SK-N-SH treated with all-trans-retinoic acid at 6 μM for 48 hours (cell line): ENCODE data around the gene MYD88.

Experiments used
- ATAC-seq: fragments of 200-7000 bp; cut with Tn5 transposase; 3 replicates; pipeline ENCODE4 v1.9.1; 2020; ENCODE audit warnings: mild to moderate bottlenecking, moderate library complexity
- BACH2 ChIP-seq: fragments of 250-450 bp; sonication (Bioruptor Pico); IDR thresholded peaks from 2 replicates; pipeline ENCODE4 v1.9.0; 2021; ENCODE audit warnings: mild to moderate bottlenecking, borderline replicate concordance
- CSDC2 ChIP-seq: fragments of 250-450 bp; sonication (Bioruptor Pico); IDR thresholded peaks from 2 replicates; pipeline ENCODE4 v1.5.0; 2020; ENCODE audit warnings: mild to moderate bottlenecking, moderate library complexity
- ESRRG ChIP-seq: fragments of 250-450 bp; sonication (Bioruptor Pico); IDR thresholded peaks from 2 replicates; pipeline ENCODE4 v1.6.1; 2021; ENCODE audit warnings: mild to moderate bottlenecking
- GLIS3 ChIP-seq: fragments of 250-450 bp; sonication (Bioruptor Pico); IDR thresholded peaks from 2 replicates; pipeline ENCODE4 v1.5.0; 2020; ENCODE audit warnings: mild to moderate bottlenecking, moderate library complexity
- ISL1 ChIP-seq: fragments of 250-450 bp; sonication (Bioruptor Pico); IDR thresholded peaks from 2 replicates; pipeline ENCODE4 v2.1.2; 2022; ENCODE audit warnings: mild to moderate bottlenecking, moderate library complexity
- PPARA ChIP-seq: fragments of 250-450 bp; sonication (Bioruptor Pico); IDR thresholded peaks from 2 replicates; pipeline ENCODE4 v1.5.0; 2020; ENCODE audit warnings: mild to moderate bottlenecking, borderline replicate concordance
- RARB ChIP-seq: fragments of 250-450 bp; sonication (Bioruptor Pico); IDR thresholded peaks from 2 replicates; pipeline ENCODE4 v1.8.0; 2021; ENCODE audit warnings: mild to moderate bottlenecking, moderate library complexity
- SNAI2 ChIP-seq: fragments of 250-450 bp; sonication (Bioruptor Pico); IDR thresholded peaks from 2 replicates; pipeline ENCODE4 v1.5.0; 2020; ENCODE audit warnings: mild to moderate bottlenecking, moderate library complexity
- TCF4 ChIP-seq: fragments of 250-450 bp; sonication (Bioruptor Pico); IDR thresholded peaks from 2 replicates; pipeline ENCODE4 v1.8.0; 2021; ENCODE audit warnings: mild to moderate bottlenecking, moderate library complexity, borderline replicate concordance
- TSHZ2 ChIP-seq: fragments of 250-450 bp; sonication (Bioruptor Pico); IDR thresholded peaks from 2 replicates; pipeline ENCODE4 v1.5.0; 2020; ENCODE audit warnings: mild to moderate bottlenecking, moderate library complexity
- ZC3H10 ChIP-seq: fragments of 250-450 bp; sonication (Bioruptor Pico); IDR thresholded peaks from 2 replicates; pipeline ENCODE4 v1.5.1; 2021; ENCODE audit warnings: mild to moderate bottlenecking, moderate library complexity
- ZFP3 ChIP-seq: fragments of 250-450 bp; sonication (Bioruptor Pico); IDR thresholded peaks from 2 replicates; pipeline ENCODE4 v1.5.0; 2020; ENCODE audit warnings: mild to moderate bottlenecking, moderate library complexity
- ZFP30 ChIP-seq: fragments of 450-650 bp; formaldehyde crosslinking; IDR thresholded peaks from 2 replicates; pipeline ENCODE4 v1.5.0; 2022; ENCODE audit warnings: mild to moderate bottlenecking, moderate library complexity
- ZNF565 ChIP-seq: fragments of 450-650 bp; formaldehyde crosslinking; conservative IDR thresholded peaks from 2 replicates; pipeline ENCODE4 v1.5.0; 2020; ENCODE audit warnings: low read depth, mild to moderate bottlenecking, moderate library complexity
- ZNF70 ChIP-seq: fragments of 450-650 bp; formaldehyde crosslinking; IDR thresholded peaks from 2 replicates; pipeline ENCODE4 v1.5.0; 2020; ENCODE audit warnings: mild to moderate bottlenecking, moderate library complexity
- ZNF8 ChIP-seq: fragments of 450-650 bp; formaldehyde crosslinking; IDR thresholded peaks from 2 replicates; pipeline ENCODE4 v1.5.0; 2020; ENCODE audit warnings: mild to moderate bottlenecking, moderate library complexity
- TF ChIP-seq, protein P1 (sequence below): fragments of 250-450 bp; sonication (Bioruptor Pico); IDR thresholded peaks from 2 replicates; pipeline ENCODE4 v1.5.1; 2020; ENCODE audit warnings: low read depth, mild to moderate bottlenecking, moderate library complexity
- TF ChIP-seq, protein P2 (sequence below): fragments of 250-450 bp; sonication (Bioruptor Pico); IDR thresholded peaks from 2 replicates; pipeline ENCODE4 v1.8.0; 2020; ENCODE audit warnings: mild to moderate bottlenecking, moderate library complexity, borderline replicate concordance
- TF ChIP-seq, protein P3 (sequence below): fragments of 250-450 bp; sonication (Bioruptor Pico); IDR thresholded peaks from 2 replicates; pipeline ENCODE4 v1.8.0; 2021; ENCODE audit warnings: low read depth, mild to moderate bottlenecking, moderate library complexity, borderline replicate concordance
- TF ChIP-seq, protein P4 (sequence below): fragments of 250-450 bp; sonication (Bioruptor Pico); IDR thresholded peaks from 2 replicates; pipeline ENCODE4 v1.5.1; 2021; ENCODE audit warnings: mild to moderate bottlenecking, moderate library complexity

Gene MYD88

DNA sequence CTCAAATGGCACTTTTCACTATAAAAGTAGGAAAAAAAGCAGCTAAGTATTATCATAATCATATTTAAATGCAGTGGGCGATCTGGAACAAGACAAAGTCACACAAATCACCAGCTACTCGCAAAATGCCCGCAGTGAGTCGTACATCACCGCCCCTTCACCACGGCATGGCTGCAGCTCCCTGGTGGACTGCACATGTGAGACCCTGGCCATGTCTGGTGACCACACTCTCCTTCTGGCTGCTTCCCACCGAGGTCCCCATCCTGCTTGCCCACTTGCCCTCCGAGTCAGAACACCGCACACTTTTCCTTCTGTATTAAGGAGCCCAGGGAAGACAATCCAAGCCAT, 40.1 kb upstream of the MYD88 start:
- TF ChIP-seq ZFP30 (CRISPR knock-in tag) (no peak), TCF4 (CRISPR knock-in tag) (no peak), PPARA (CRISPR knock-in tag) (no peak), SNAI2 (CRISPR knock-in tag) (no peak), ZFP3 (CRISPR knock-in tag) (no peak), ISL1 (CRISPR knock-in tag) (no peak), ZNF70 (no peak), TSHZ2 (CRISPR knock-in tag) (no peak)
- TF ChIP-seq, protein P1, sequence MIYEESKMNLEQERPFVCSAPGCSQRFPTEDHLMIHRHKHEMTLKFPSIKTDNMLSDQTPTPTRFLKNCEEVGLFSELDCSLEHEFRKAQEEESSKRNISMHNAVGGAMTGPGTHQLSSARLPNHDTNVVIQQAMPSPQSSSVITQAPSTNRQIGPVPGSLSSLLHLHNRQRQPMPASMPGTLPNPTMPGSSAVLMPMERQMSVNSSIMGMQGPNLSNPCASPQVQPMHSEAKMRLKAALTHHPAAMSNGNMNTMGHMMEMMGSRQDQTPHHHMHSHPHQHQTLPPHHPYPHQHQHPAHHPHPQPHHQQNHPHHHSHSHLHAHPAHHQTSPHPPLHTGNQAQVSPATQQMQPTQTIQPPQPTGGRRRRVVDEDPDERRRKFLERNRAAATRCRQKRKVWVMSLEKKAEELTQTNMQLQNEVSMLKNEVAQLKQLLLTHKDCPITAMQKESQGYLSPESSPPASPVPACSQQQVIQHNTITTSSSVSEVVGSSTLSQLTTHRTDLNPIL = no peak
- TF ChIP-seq, all 23 proteins: peak for 0
- ATAC-seq = no peak

GRCh38 chr3:38099518-38099917, 38.9 kb upstream of the MYD88 start:
- no peak for ATAC-seq
- TF ChIP-seq GLIS3 (CRISPR knock-in tag) (no peak), ZNF565 (CRISPR knock-in tag) (no peak), ZNF70 (no peak), ZFP3 (CRISPR knock-in tag) (no peak), ISL1 (CRISPR knock-in tag) (no peak), SNAI2 (CRISPR knock-in tag) (no peak), PPARA (CRISPR knock-in tag) (no peak), ZNF8 (CRISPR knock-in tag) (no peak), TCF4 (CRISPR knock-in tag) (no peak), RARB (CRISPR knock-in tag) (no peak), BACH2 (no peak), CSDC2 (CRISPR knock-in tag) (no peak), ZC3H10 (CRISPR knock-in tag) (no peak), TSHZ2 (CRISPR knock-in tag) (no peak), ESRRG (CRISPR knock-in tag) (no peak)
- TF ChIP-seq, protein P2, sequence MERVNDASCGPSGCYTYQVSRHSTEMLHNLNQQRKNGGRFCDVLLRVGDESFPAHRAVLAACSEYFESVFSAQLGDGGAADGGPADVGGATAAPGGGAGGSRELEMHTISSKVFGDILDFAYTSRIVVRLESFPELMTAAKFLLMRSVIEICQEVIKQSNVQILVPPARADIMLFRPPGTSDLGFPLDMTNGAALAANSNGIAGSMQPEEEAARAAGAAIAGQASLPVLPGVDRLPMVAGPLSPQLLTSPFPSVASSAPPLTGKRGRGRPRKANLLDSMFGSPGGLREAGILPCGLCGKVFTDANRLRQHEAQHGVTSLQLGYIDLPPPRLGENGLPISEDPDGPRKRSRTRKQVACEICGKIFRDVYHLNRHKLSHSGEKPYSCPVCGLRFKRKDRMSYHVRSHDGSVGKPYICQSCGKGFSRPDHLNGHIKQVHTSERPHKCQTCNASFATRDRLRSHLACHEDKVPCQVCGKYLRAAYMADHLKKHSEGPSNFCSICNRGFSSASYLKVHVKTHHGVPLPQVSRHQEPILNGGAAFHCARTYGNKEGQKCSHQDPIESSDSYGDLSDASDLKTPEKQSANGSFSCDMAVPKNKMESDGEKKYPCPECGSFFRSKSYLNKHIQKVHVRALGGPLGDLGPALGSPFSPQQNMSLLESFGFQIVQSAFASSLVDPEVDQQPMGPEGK = no peak
- TF ChIP-seq, protein P3, sequence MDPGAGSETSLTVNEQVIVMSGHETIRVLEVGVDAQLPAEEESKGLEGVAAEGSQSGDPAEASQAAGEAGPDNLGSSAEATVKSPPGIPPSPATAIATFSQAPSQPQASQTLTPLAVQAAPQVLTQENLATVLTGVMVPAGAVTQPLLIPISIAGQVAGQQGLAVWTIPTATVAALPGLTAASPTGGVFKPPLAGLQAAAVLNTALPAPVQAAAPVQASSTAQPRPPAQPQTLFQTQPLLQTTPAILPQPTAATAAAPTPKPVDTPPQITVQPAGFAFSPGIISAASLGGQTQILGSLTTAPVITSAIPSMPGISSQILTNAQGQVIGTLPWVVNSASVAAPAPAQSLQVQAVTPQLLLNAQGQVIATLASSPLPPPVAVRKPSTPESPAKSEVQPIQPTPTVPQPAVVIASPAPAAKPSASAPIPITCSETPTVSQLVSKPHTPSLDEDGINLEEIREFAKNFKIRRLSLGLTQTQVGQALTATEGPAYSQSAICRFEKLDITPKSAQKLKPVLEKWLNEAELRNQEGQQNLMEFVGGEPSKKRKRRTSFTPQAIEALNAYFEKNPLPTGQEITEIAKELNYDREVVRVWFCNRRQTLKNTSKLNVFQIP (CRISPR knock-in tag) = no peak
- TF ChIP-seq, protein P4, sequence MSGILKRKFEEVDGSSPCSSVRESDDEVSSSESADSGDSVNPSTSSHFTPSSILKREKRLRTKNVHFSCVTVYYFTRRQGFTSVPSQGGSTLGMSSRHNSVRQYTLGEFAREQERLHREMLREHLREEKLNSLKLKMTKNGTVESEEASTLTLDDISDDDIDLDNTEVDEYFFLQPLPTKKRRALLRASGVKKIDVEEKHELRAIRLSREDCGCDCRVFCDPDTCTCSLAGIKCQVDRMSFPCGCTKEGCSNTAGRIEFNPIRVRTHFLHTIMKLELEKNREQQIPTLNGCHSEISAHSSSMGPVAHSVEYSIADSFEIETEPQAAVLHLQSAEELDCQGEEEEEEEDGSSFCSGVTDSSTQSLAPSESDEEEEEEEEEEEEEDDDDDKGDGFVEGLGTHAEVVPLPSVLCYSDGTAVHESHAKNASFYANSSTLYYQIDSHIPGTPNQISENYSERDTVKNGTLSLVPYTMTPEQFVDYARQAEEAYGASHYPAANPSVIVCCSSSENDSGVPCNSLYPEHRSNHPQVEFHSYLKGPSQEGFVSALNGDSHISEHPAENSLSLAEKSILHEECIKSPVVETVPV (CRISPR knock-in tag) = no peak
